ENCODE results near the gene ZNF396.

ZNF396 gene

GRCh38 chr18:35383136-35383535, 6.0 kb upstream of the ZNF396 start:
- no peak overlapping the region for H3K27ac ChIP-seq
- no peak for TF ChIP-seq ZFX (IDR thresholded peaks at IDR 0.05)
- TF ChIP-seq, protein P1, sequence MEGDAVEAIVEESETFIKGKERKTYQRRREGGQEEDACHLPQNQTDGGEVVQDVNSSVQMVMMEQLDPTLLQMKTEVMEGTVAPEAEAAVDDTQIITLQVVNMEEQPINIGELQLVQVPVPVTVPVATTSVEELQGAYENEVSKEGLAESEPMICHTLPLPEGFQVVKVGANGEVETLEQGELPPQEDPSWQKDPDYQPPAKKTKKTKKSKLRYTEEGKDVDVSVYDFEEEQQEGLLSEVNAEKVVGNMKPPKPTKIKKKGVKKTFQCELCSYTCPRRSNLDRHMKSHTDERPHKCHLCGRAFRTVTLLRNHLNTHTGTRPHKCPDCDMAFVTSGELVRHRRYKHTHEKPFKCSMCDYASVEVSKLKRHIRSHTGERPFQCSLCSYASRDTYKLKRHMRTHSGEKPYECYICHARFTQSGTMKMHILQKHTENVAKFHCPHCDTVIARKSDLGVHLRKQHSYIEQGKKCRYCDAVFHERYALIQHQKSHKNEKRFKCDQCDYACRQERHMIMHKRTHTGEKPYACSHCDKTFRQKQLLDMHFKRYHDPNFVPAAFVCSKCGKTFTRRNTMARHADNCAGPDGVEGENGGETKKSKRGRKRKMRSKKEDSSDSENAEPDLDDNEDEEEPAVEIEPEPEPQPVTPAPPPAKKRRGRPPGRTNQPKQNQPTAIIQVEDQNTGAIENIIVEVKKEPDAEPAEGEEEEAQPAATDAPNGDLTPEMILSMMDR (conservative IDR thresholded peaks at IDR 0.05): no peak

DNA sequence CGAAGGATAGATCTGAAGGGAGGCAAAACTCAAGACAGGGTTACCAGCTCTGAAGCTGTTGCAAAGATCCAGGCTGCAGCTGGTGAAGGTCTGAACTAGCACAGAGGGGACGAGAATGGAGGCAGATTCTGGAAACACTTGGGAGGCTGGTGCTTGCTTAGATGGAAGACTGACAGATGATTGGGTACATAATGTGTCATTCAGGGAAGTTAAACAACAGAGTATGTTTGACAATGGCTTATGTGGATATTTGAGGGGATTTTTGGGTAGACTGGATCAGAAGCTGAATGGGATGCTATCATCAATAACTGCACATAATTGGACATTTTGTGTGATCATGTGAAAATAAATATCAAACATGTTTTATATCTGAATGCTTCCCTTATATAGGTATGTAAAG, 2.3 kb upstream of the ZNF396 start:
- H3K27ac ChIP-seq: no peak overlapping the region
- TF ChIP-seq, protein P1 (conservative IDR thresholded peaks at IDR 0.05): no peak
- TF ChIP-seq ZFX (IDR thresholded peaks at IDR 0.05): no peak

DNA sequence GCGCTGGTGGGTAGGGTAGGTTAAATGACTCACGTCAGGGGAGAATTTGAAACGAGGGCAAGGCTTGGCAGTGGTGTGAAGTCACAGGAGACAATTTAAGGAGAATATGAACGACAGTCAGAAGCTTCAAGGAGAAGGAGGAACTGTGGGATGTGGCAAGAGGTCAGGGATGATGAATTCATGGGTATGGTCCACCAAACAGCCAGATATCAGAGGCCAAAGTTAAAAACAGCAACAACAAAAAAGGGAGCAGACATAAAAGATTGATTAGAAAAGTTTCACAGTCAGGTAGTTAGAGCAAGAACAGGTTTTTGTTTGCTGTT, 1.4 kb upstream of the ZNF396 start:
- TF ChIP-seq ZFX (IDR thresholded peaks at IDR 0.05): no peak
- TF ChIP-seq, protein P1 (conservative IDR thresholded peaks at IDR 0.05): no peak
- no peak overlapping the region for H3K27ac ChIP-seq

GRCh38 chr18:35377875-35378573, 887 bp upstream of the ZNF396 start:
- TF ChIP-seq ZFX (IDR thresholded peaks at IDR 0.05): no peak
- TF ChIP-seq, protein P1 (conservative IDR thresholded peaks at IDR 0.05): no peak
- H3K27ac ChIP-seq: no peak overlapping the region

- H3K27ac ChIP-seq: peak overlapping the region; percentile 63; the same call in 1 of the 2 replicates
- TF ChIP-seq ZFX (IDR thresholded peaks at IDR 0.05): no peak
- TF ChIP-seq, protein P1 (conservative IDR thresholded peaks at IDR 0.05): no peak
Measured at GRCh38 chr18:35376393-35376741, 770 bp downstream of the ZNF396 start.

- TF ChIP-seq ZFX (IDR thresholded peaks at IDR 0.05): no peak
- TF ChIP-seq, protein P1 (conservative IDR thresholded peaks at IDR 0.05): no peak
- H3K27ac ChIP-seq: no peak overlapping the region
Measured at GRCh38 chr18:35374708-35375107, 2.4 kb downstream of the ZNF396 start.

DNA sequence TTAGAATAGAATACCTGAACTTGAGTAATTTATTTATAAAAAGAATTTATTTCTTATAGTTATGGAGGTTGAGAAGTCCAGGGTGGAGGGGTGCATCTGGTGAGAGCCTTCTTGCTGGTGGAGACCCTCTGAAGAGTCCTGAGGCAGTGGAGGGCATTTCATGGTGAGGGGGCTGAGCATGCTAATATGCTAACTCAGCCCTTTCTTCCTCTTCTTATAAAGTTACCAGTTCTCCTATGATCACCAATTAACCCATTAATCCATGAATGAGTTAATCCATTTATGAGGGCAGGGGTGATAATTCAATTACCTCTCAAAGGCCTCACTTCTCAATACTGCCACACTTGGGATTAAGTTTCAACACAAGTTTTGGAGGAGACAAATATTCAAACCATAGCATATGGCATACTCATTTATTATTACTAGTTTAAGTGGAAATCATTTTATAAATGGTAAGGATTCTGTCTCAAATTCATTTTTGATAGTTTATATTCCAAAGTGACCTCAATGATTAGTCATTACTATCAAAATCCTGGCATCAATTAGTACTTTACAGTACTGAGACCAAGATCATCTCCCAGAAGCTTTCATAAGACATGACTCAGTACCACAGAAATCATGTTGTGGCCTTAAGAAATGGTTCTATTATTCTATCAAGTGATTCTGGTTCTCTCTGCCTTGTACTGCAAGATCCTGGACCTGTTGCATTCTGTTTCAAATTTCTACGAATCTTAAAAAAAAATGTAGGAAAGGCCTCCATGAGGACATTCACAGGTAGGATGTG, 5.5 kb downstream of the ZNF396 start:
- no peak overlapping the region for H3K27ac ChIP-seq
- TF ChIP-seq, protein P1 (conservative IDR thresholded peaks at IDR 0.05): no peak
- no peak for TF ChIP-seq ZFX (IDR thresholded peaks at IDR 0.05)
